B cell (primary cell): ENCODE measurements around the gene CPT1A. TPM values are rescaled to one million over a fixed set of nuclear protein-coding genes. Genes with fewer than 3 reads are reported as not detected.
A peak's percentile ranks its signal among the peaks of the same experiment; 100 is the strongest.

Experiments
- ATAC-seq: fragments of 200-7000 bp; cut with Tn5 transposase; one replicate; pipeline ENCODE4 v1.10.0; 2021; ENCODE audit warnings: low read depth, mild to moderate bottlenecking, moderate number of reproducible peaks, moderate library complexity
- CTCF ChIA-PET: fragments of 350-600 bp; sonication (Branson Sonifier 250); formaldehyde crosslinking; loops from one replicate; lab custom pipeline; 2021; ENCODE audit warnings: antibody characterized with exemption, inconsistent platforms; lab: Charles Lee
- POLR2A ChIA-PET: fragments of 350-600 bp; sonication (Branson Sonifier 250); formaldehyde crosslinking; loops from one replicate; lab custom pipeline; 2021; ENCODE audit warnings: antibody characterized with exemption; lab: Charles Lee
- DNase-seq: peaks from one replicate; pipeline ENCODE4 v3.0.0; 2013
- H2AFZ ChIP-seq: 2 replicates; pipeline ENCODE4 v1.6.1; 2012; ENCODE audit warnings: mild to moderate bottlenecking, low read depth, low read length; ENCODE audit not compliant: insufficient read depth, poor library complexity, severe bottlenecking
- H3K27ac ChIP-seq, 2 donors: 1 replicate in 1 of 2; 2 replicates in 1 of 2; pipeline ENCODE4 v1.5.1; 2012 to 2013; ENCODE audit warnings: low read length in 2 of 2, mild to moderate bottlenecking in 2 of 2, moderate library complexity in 1 of 2
- H3K27me3 ChIP-seq, 4 experiments: fragments of 200-600 bp in 1 of 4; sonication (generic) in 1 of 4; replicated peaks in 1 of 4; 1 replicate in 2 of 4; 2 replicates in 2 of 4; pipeline versions ENCODE4 v1.6.1 to v1.7.0; 2013 to 2016; ENCODE audit warnings: low read length in 3 of 4, mild to moderate bottlenecking in 2 of 4, mixed read lengths in 1 of 4, moderate library complexity in 1 of 4; ENCODE audit not compliant: insufficient read depth in 4 of 4, control insufficient read depth in 3 of 4; ENCODE audit errors: control extremely low read depth in 1 of 4
- H3K36me3 ChIP-seq, 2 experiments: replicated peaks in 1 of 2; 1 replicate in 1 of 2; 2 replicates in 1 of 2; pipeline versions ENCODE4 v1.6.1 to v1.7.1; 2013; ENCODE audit warnings: low read length in 1 of 2; ENCODE audit not compliant: insufficient read depth in 2 of 2, control insufficient read depth in 1 of 2; ENCODE audit errors: control extremely low read depth in 1 of 2, extremely low read depth in 1 of 2
- H3K4me1 ChIP-seq, 2 donors: fragments of 200-600 bp in 1 of 2; sonication (generic) in 1 of 2; 1 replicate in 1 of 2; 2 replicates in 1 of 2; pipeline versions ENCODE4 v1.5.1 to v1.6.1; 2013 to 2017; ENCODE audit warnings: low read length in 2 of 2; ENCODE audit not compliant: control insufficient read depth in 2 of 2, insufficient read depth in 2 of 2
- H3K4me2 ChIP-seq: replicated peaks from 2 replicates; pipeline ENCODE3; 2012; ENCODE audit warnings: mild to moderate bottlenecking, low read depth, low read length; ENCODE audit not compliant: poor library complexity, severe bottlenecking
- H3K4me3 ChIP-seq, 5 experiments: fragments of 200-600 bp in 1 of 5; sonication (generic) in 1 of 5; 1 replicate in 3 of 5; 2 replicates in 2 of 5; pipeline versions ENCODE4 v1.5.1 to v1.7.0; 2011 to 2016; ENCODE audit warnings: low read length in 4 of 5, mild to moderate bottlenecking in 4 of 5, low read depth in 2 of 5, control low read depth in 1 of 5, moderate library complexity in 1 of 5; ENCODE audit not compliant: insufficient read depth in 1 of 5; ENCODE audit errors: control extremely low read depth in 1 of 5, extremely low read depth in 1 of 5
- H3K79me2 ChIP-seq: fragments of 200-600 bp; sonication (generic); one replicate; pipeline ENCODE4 v1.6.0; 2016; ENCODE audit warnings: low read length; ENCODE audit not compliant: control insufficient read depth, insufficient read depth
- H3K9ac ChIP-seq: fragments of 200-600 bp; sonication (generic); 2 replicates; pipeline ENCODE4 v1.6.1; 2017; ENCODE audit warnings: mild to moderate bottlenecking, low read length, moderate library complexity
- H3K9me3 ChIP-seq, 3 donors: one replicate each; pipeline versions ENCODE4 v1.6.1 to v1.7.1; 2013; ENCODE audit warnings: low read length in 2 of 3; ENCODE audit not compliant: control insufficient read depth in 2 of 3, insufficient read depth in 1 of 3; ENCODE audit errors: control extremely low read depth in 1 of 3
- H4K20me1 ChIP-seq: 2 replicates; pipeline ENCODE4 v1.6.0; 2012; ENCODE audit warnings: mild to moderate bottlenecking, low read length; ENCODE audit not compliant: insufficient read depth, control insufficient read depth, poor library complexity, severe bottlenecking
- H3K27ac Mint-ChIP-seq: one replicate; pipeline ENCODE4 v1.8.0; 2021; ENCODE audit warnings: mixed read lengths
- H3K27me3 Mint-ChIP-seq: one replicate; pipeline ENCODE4 v1.8.0; 2021; ENCODE audit warnings: mixed read lengths
- H3K4me1 Mint-ChIP-seq: one replicate; pipeline ENCODE4 v1.8.0; 2021; ENCODE audit warnings: mixed read lengths
- H3K4me3 Mint-ChIP-seq: one replicate; pipeline ENCODE4 v1.8.0; 2021; ENCODE audit warnings: mixed read lengths
- H3K9me3 Mint-ChIP-seq: one replicate; pipeline ENCODE4 v1.8.0; 2022; ENCODE audit warnings: mixed read lengths; ENCODE audit not compliant: insufficient read depth
- EZH2 ChIP-seq: IDR thresholded peaks from 2 replicates; pipeline ENCODE4 v1.6.1; 2012; ENCODE audit warnings: borderline replicate concordance, low read depth, mild to moderate bottlenecking, moderate library complexity, low read length; ENCODE audit not compliant: insufficient read depth, poor library complexity, severe bottlenecking
- WGBS: methylation state at CpG from one replicate; pipeline ENCODE4 v1.1.5; 2013; ENCODE audit warnings: missing lambda C conversion rate; ENCODE audit not compliant: insufficient coverage; 5-methylcytosine and 5-hydroxymethylcytosine counted together
- intact Hi-C: fragments of 100-400 bp; cut with micrococcal nuclease; formaldehyde crosslinking; loops from one replicate; pipeline ENCODE4 v1.10.0; 2022
- polyA plus RNA-seq: library from polyadenylated mRNA; depleted of rRNA; stranded (reverse); fragments of >200 nt; gene quantifications from 2 replicates; pipeline ENCODE4 v1.2.3, GENCODE V29; 2012
- total RNA-seq, 2 donors: library from RNA; stranded (reverse); fragments of 120-200 nt in 1 of 2; gene quantifications; 1 replicate in 1 of 2; 2 replicates in 1 of 2; pipeline versions ENCODE4 v1.2.3 to v1.2.4, GENCODE V29; 2013 to 2022
- TF ChIP-seq, protein P1 (sequence below): fragments of 200-600 bp; IDR thresholded peaks from one replicate; pipeline ENCODE4 v1.8.0; 2022; ENCODE audit warnings: antibody characterized with exemption, mild to moderate bottlenecking

The CPT1A gene
- total and polyA plus RNA-seq, 2 donors (not counting 1 experiment from before 2014, with no cell fraction given), result 15.6 to 40.8 TPM

DNA sequence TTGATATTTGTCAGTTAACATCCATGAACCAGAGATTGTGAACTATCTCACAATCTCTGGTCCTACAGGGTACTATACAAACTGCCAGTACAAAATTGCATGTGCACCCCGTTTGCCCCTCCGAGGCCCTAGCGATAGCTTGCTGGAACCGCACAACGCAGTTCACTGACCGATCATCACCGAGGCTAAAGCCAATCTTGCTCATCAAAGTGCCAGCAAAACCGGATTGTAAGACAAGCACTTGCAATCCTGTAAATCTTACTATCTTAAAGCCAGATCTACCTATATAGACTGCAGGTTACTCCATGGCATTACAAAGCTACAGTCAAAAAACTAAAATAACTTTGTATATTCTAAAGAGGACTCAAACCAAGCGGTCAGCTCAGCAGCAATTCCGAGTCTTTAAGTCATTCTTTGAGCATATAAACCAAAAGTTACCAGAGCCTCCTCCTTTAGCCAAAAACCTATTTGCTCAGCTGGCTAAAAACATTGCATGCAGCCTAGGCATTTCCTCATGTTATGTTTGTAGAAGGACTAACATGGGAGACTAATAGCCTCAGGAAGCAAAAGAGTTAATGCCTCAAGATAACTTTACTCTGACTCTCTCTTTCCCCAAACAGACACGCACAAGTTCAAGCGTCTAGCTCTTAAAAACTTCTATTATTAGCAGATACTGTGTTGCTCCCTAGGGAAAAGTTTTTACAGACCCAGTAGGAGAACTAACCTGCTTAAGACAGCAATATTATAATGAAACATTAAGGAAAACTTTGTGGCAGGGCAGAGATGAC lies 30.7 kb upstream of the CPT1A start:
- 86% methylated on average over 11 of the region's 12 CpGs for WGBS
- ChIA-PET POLR2A (no interaction called here), CTCF (no interaction called here)
- peaks cover 7 to 8% of the 10 kb centered on the region in 2 donors for H3K4me1 ChIP-seq
- H3K36me3 ChIP-seq, result no peaks in the 10 kb centered on the region
- H3K9me3 ChIP-seq, result no peaks in the 10 kb centered on the region
- peaks cover 30% of the 10 kb centered on the region for H3K27me3 Mint-ChIP-seq
- intact Hi-C loops, result no loop called here
- no peaks in the 10 kb centered on the region for H3K9me3 Mint-ChIP-seq
- H4K20me1 ChIP-seq, result no peaks in the 10 kb centered on the region
- no peak overlapping the region for H3K4me3 Mint-ChIP-seq
- ATAC-seq (no peak), DNase-seq (no peak)
- H3K4me3 ChIP-seq, result no peak overlapping the region
- H3K4me2 ChIP-seq, result no peak overlapping the region
- H3K27ac Mint-ChIP-seq, result no peak overlapping the region
- H3K9ac ChIP-seq, result no peak overlapping the region
- peaks cover 0 to 19% (median 11%) of the 10 kb centered on the region in 4 experiments for H3K27me3 ChIP-seq
- no peak overlapping the region for H3K27ac ChIP-seq
- TF ChIP-seq, protein P1, sequence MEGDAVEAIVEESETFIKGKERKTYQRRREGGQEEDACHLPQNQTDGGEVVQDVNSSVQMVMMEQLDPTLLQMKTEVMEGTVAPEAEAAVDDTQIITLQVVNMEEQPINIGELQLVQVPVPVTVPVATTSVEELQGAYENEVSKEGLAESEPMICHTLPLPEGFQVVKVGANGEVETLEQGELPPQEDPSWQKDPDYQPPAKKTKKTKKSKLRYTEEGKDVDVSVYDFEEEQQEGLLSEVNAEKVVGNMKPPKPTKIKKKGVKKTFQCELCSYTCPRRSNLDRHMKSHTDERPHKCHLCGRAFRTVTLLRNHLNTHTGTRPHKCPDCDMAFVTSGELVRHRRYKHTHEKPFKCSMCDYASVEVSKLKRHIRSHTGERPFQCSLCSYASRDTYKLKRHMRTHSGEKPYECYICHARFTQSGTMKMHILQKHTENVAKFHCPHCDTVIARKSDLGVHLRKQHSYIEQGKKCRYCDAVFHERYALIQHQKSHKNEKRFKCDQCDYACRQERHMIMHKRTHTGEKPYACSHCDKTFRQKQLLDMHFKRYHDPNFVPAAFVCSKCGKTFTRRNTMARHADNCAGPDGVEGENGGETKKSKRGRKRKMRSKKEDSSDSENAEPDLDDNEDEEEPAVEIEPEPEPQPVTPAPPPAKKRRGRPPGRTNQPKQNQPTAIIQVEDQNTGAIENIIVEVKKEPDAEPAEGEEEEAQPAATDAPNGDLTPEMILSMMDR, result no peak
- no peak for TF ChIP-seq EZH2
- H3K4me1 Mint-ChIP-seq, result peaks cover 13% of the 10 kb centered on the region
- no peaks in the 10 kb centered on the region for H3K79me2 ChIP-seq
- H2AFZ ChIP-seq, result no peak overlapping the region

DNA sequence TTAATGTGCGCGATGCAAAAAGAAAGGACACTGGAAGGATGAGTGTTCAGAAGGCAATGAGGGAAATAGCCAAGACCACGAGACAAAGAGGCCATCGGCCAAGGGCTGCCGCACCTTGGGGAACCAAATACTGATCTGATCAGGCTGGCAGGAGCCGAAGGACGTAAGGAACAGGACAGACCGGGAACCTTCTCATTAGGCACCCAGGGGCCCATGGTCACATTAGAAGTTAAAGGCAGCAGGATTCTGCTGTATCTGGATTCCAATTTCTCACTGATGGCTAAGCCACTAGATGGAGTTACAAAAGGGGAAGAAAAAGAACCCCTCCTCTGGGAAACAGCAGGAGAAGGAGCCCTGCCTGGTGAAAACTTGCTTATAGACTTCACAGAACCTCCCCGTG lies 28.8 kb upstream of the CPT1A start:
- H3K4me3 Mint-ChIP-seq, result peak overlapping the region; percentile 84
- POLR2A ChIA-PET, result interaction anchor here (0.7 kb wide), 1 partner anchor 12 kb away, joined by 6 read pairs; no protein-coding TSS in a partner anchor

More for the DNA sequence above, 28.8 kb upstream of the CPT1A start:
- CTCF ChIA-PET, result interaction anchor here (1.0 kb wide), 1 partner anchor 57 kb away, joined by 3 read pairs; no protein-coding TSS in a partner anchor
- WGBS, result 51% methylated on average over 7 of the region's 9 CpGs
- H3K9me3 ChIP-seq, result no peaks in the 10 kb centered on the region
- H3K27ac ChIP-seq, result no peak overlapping the region
- H3K4me3 ChIP-seq, result peak overlapping the region in 2 of 5 experiments; percentile 7 to 23
- no peak overlapping the region for H3K27ac Mint-ChIP-seq
- H3K79me2 ChIP-seq, result no peaks in the 10 kb centered on the region
- ATAC-seq (no peak), DNase-seq (no peak)
- peaks cover 7 to 8% of the 10 kb centered on the region in 2 donors for H3K4me1 ChIP-seq
- H3K9ac ChIP-seq, result no peak overlapping the region
- no peaks in the 10 kb centered on the region for H4K20me1 ChIP-seq
- peaks cover 0 to 19% (median 11%) of the 10 kb centered on the region in 4 experiments for H3K27me3 ChIP-seq
- H3K9me3 Mint-ChIP-seq, result no peaks in the 10 kb centered on the region
- intact Hi-C loops, result no loop called here
- H2AFZ ChIP-seq, result no peak overlapping the region
- no peak overlapping the region for H3K4me2 ChIP-seq
- H3K36me3 ChIP-seq, result no peaks in the 10 kb centered on the region
- H3K4me1 Mint-ChIP-seq, result peaks cover 13% of the 10 kb centered on the region
- TF ChIP-seq, protein P1, result no peak
- TF ChIP-seq EZH2, result no peak
- peaks cover 30% of the 10 kb centered on the region for H3K27me3 Mint-ChIP-seq
